GM12878 (cell line): Measurements from ENCODE around the gene PPP1R7. TPM values are rescaled to one million over a fixed set of nuclear protein-coding genes. Genes with fewer than 3 reads are reported as not detected.

Experiments
- ATAC-seq: fragments of 200-7000 bp; cut with Tn5 transposase; 3 replicates; pipeline ENCODE4 v1.9.1; 2020; ENCODE audit warnings: mild to moderate bottlenecking, moderate library complexity
- BruUV-seq: library from RNA; stranded (reverse); fragments of 400-500 nt; replicated peaks from 2 replicates; lab custom pipeline; 2021; lab: Mats Ljungman, UMichigan
- CTCF ChIA-PET: fragments of 300-600 bp; sonication (Branson Sonifier 250); formaldehyde crosslinking; extraction: SDS; loops from one replicate; lab custom pipeline; 2021; ENCODE audit warnings: inconsistent platforms; lab: Yijun Ruan, JAX
- POLR2A ChIA-PET: fragments of 350-600 bp; formaldehyde crosslinking; extraction: SDS; loops from one replicate; lab custom pipeline; 2021; ENCODE audit warnings: inconsistent platforms; lab: Charles Lee
- RAD21 ChIA-PET: fragments of 300-600 bp; sonication (Branson Sonifier 250); formaldehyde crosslinking; loops from one replicate; lab custom pipeline; 2023; ENCODE audit warnings: antibody characterized with exemption; ENCODE audit not compliant: unreplicated experiment; lab: Charles Lee
- SMC1A ChIA-PET: fragments of 300-600 bp; sonication (Branson Sonifier 250); formaldehyde crosslinking; loops from one replicate; lab custom pipeline; 2023; ENCODE audit not compliant: unreplicated experiment, uncharacterized antibody; lab: Charles Lee
- DNase-seq: peaks from one replicate; pipeline ENCODE4 v3.0.0-alpha.2; 2011; ENCODE audit warnings: low read depth, low spot score
- FAIRE-seq: peaks from 3 replicates; lab custom pipeline; 2011; peaks lifted over from hg19 to GRCh38; lab: Jason Lieb, UNC
- H2AFZ ChIP-seq: 2 replicates; pipeline ENCODE4 v1.6.0; 2011; ENCODE audit warnings: low read depth, low read length, control low read depth; ENCODE audit not compliant: control insufficient read depth
- H3K27ac ChIP-seq: 2 replicates; pipeline ENCODE4 v1.5.1; 2011; ENCODE audit warnings: control low read depth; ENCODE audit not compliant: control insufficient read depth, insufficient read depth
- H3K27me3 ChIP-seq, 2 experiments: replicated peaks in 1 of 2; 2 replicates each; pipeline versions ENCODE4 v1.6.0 to v1.6.1; 2011; ENCODE audit warnings: low read length in 1 of 2; ENCODE audit not compliant: control insufficient read depth in 2 of 2, insufficient read depth in 2 of 2
- H3K36me3 ChIP-seq, 2 experiments: 2 replicates each; pipeline ENCODE4 v1.5.1; 2011; ENCODE audit warnings: low read length in 1 of 2; ENCODE audit not compliant: control insufficient read depth in 2 of 2, insufficient read depth in 2 of 2
- H3K4me1 ChIP-seq: 2 replicates; pipeline ENCODE4 v1.6.1; 2011; ENCODE audit warnings: mild to moderate bottlenecking, low read length, moderate library complexity, mixed read lengths; ENCODE audit not compliant: control insufficient read depth, insufficient read depth
- H3K4me2 ChIP-seq: 2 replicates; pipeline ENCODE4 v1.6.0; 2011; ENCODE audit warnings: control low read depth; ENCODE audit not compliant: control insufficient read depth, insufficient read depth
- H3K4me3 ChIP-seq: fragments of 200-600 bp; sonication (generic); 2 replicates; pipeline ENCODE4 v1.5.1; 2016
- H3K79me2 ChIP-seq: 2 replicates; pipeline ENCODE4 v1.6.0; 2011; ENCODE audit warnings: low read length; ENCODE audit not compliant: control insufficient read depth, insufficient read depth
- H3K9ac ChIP-seq: 2 replicates; pipeline ENCODE4 v1.8.0; 2011; ENCODE audit warnings: low read length, control low read depth, mixed read lengths; ENCODE audit not compliant: control insufficient read depth, insufficient read depth
- H3K9me3 ChIP-seq: replicated peaks from 3 replicates; pipeline ENCODE4 v1.5.1; 2011; ENCODE audit warnings: mild to moderate bottlenecking, low read length; ENCODE audit not compliant: control insufficient read depth, insufficient read depth
- H4K20me1 ChIP-seq: 2 replicates; pipeline ENCODE4 v1.6.0; 2011; ENCODE audit not compliant: control insufficient read depth, insufficient read depth
- BHLHE40 ChIP-seq, 2 experiments: fragments of 450-650 bp in 1 of 2; IDR thresholded peaks; 2 replicates each; pipeline ENCODE4 v1.6.1; 2011 to 2017; ENCODE audit warnings: low read depth in 2 of 2, borderline replicate concordance in 1 of 2, improper control_type of control experiment in 1 of 2, low read length in 1 of 2, mild to moderate bottlenecking in 1 of 2
- CTCF ChIP-seq, 3 experiments: IDR thresholded peaks in 2 of 3; conservative IDR thresholded peaks in 1 of 3; 2 replicates each; pipeline ENCODE4 v1.5.1; 2011; ENCODE audit warnings: low read depth in 3 of 3, low read length in 3 of 3, mild to moderate bottlenecking in 3 of 3, control low read depth in 2 of 3, moderate library complexity in 2 of 3, inconsistent platforms in 1 of 3, mixed read lengths in 1 of 3; ENCODE audit not compliant: control insufficient read depth in 2 of 3, insufficient read depth in 1 of 3; ENCODE audit errors: extremely low read depth in 1 of 3
- DPF2 ChIP-seq: fragments of 450-650 bp; IDR thresholded peaks from 2 replicates; pipeline ENCODE4 v1.6.1; 2017; ENCODE audit warnings: mild to moderate bottlenecking
- GATAD2B ChIP-seq: fragments of 450-650 bp; conservative IDR thresholded peaks from 2 replicates; pipeline ENCODE4 v1.6.1; 2017; ENCODE audit warnings: low read depth, mild to moderate bottlenecking, moderate library complexity
- IKZF1 ChIP-seq: fragments of 450-650 bp; conservative IDR thresholded peaks from 2 replicates; pipeline ENCODE4 v1.6.1; 2017; ENCODE audit warnings: antibody characterized with exemption, mild to moderate bottlenecking
- MXI1 ChIP-seq: fragments of 150-350 bp; IDR thresholded peaks from 2 replicates; pipeline ENCODE4 v1.6.1; 2011; ENCODE audit warnings: low read depth, mild to moderate bottlenecking, inconsistent platforms, low read length, improper control_type of control experiment
- NFXL1 ChIP-seq: fragments of 450-650 bp; IDR thresholded peaks from 2 replicates; pipeline ENCODE4 v1.6.1; 2017; ENCODE audit warnings: antibody characterized with exemption, mild to moderate bottlenecking, borderline replicate concordance
- PAX5 ChIP-seq: IDR thresholded peaks from 2 replicates; pipeline ENCODE4 v1.6.1; 2011; ENCODE audit warnings: low read depth, low read length, borderline replicate concordance
- POLR2AphosphoS2 ChIP-seq: IDR thresholded peaks from 2 replicates; pipeline ENCODE4 v1.6.1; 2011; ENCODE audit warnings: low read depth, mild to moderate bottlenecking, low read length, improper control_type of control experiment, moderate library complexity
- TCF3 ChIP-seq: IDR thresholded peaks from 2 replicates; pipeline ENCODE4 v1.6.1; 2012; ENCODE audit warnings: low read depth, mild to moderate bottlenecking, low read length, borderline replicate concordance; ENCODE audit not compliant: insufficient read depth
- USF1 ChIP-seq: IDR thresholded peaks from 2 replicates; pipeline ENCODE4 v1.6.1; 2011; ENCODE audit warnings: borderline replicate concordance, low read depth, mild to moderate bottlenecking, moderate library complexity, mixed read lengths, low read length; ENCODE audit not compliant: insufficient read depth; ENCODE audit errors: extremely low read length
- ZBTB40 ChIP-seq: fragments of 450-650 bp; IDR thresholded peaks from 2 replicates; pipeline ENCODE4 v1.6.1; 2016; ENCODE audit warnings: mild to moderate bottlenecking, moderate library complexity, borderline replicate concordance
- WGBS: methylation state at CpG from one replicate; pipeline ENCODE4 v1.1.6; 2016; ENCODE audit warnings: low lambda C conversion rate; ENCODE audit not compliant: insufficient replicate concordance, insufficient coverage; ENCODE audit errors: missing lambda C conversion rate; 5-methylcytosine and 5-hydroxymethylcytosine counted together
- in situ Hi-C: fragments of 300-500 bp; cut with MboI; formaldehyde crosslinking; loops from 9 replicates; pipeline ENCODE4 v1.14.3; 2018; ENCODE audit warnings: mixed read lengths
- intact Hi-C: fragments of 100-400 bp; cut with micrococcal nuclease; formaldehyde crosslinking; loops from one replicate; pipeline ENCODE4 v1.14.2; 2022; ENCODE audit not compliant: unreplicated experiment
- polyA plus RNA-seq, 11 experiments: library from polyadenylated mRNA; depleted of rRNA in 4 of 11; unstranded in 6 of 11; stranded (reverse) in 5 of 11; fragments of >200 nt; fragmentation: Nextera tagmentation in 4 of 11; fragmentation: Illumina TruSeq in 1 of 11; extraction: Ambion mirVana in 4 of 11; extraction: Trizol in 1 of 11; gene quantifications; 1 replicate in 1 of 11; 2 replicates in 10 of 11; pipeline versions ENCODE4 v1.2.1 to v1.2.3, GENCODE V29; 2011 to 2016; ENCODE audit warnings: inconsistent platforms in 2 of 11, missing spikeins in 2 of 11, low read depth in 1 of 11
- total RNA-seq, 4 experiments: library from RNA; depleted of rRNA in 3 of 4; stranded (reverse); fragments of >200 nt in 3 of 4; fragmentation: Illumina TruSeq in 1 of 4; extraction: Trizol in 1 of 4; gene quantifications; 2 replicates each; pipeline versions ENCODE4 v1.2.1 to v1.2.3, GENCODE V29; 2013 to 2021

Gene PPP1R7
- total and polyA plus RNA-seq, 10 of the 15 experiments (the other 5 are each of a cell fraction or from before 2014, with no cell fraction given): 78.5 to 174 (median 93.7) TPM

GRCh38 chr2:241217320-241218031, 67.2 kb downstream of the PPP1R7 start:
- Histone ChIP-seq H3K36me3 (no peaks in the 10 kb centered on the region), H3K4me2 (peak overlapping the region; percentile 58), H3K9ac (peak overlapping the region; percentile 35; the same call in 1 of the 2 replicates), H3K4me1 (no peaks in the 10 kb centered on the region), H3K9me3 (no peaks in the 10 kb centered on the region), H3K79me2 (no peaks in the 10 kb centered on the region), H3K4me3 (peak overlapping the region; percentile 64), H4K20me1 (no peaks in the 10 kb centered on the region), H3K27me3 (no peaks in the 10 kb centered on the region), H3K27ac (no peak overlapping the region), H2AFZ (peak overlapping the region; percentile 81)
- POLR2A ChIA-PET: no interaction called here
- CTCF ChIA-PET: interaction anchor here (0.6 to 2.1 kb wide), 7 partner anchors 44 to 175 kb away, joined by 3 to 27 read pairs (median 4); no protein-coding TSS in a partner anchor
- BruUV-seq: no TSS peak
- SMC1A ChIA-PET: interaction anchor here (0.7 to 1.7 kb wide), 3 partner anchors 66 to 496 kb away, joined by 3 to 4 read pairs (median 3); no protein-coding TSS in a partner anchor
- FAIRE-seq (no peak), DNase-seq (no peak), ATAC-seq (peak; percentile 80)
- in situ Hi-C loops: loop anchor here (5.0 kb wide), 1 partner anchor 140 kb away; no protein-coding TSS in a partner anchor
- RAD21 ChIA-PET: interaction anchor here (0.7 kb wide), 1 partner anchor 67 kb away, joined by 3 read pairs; no protein-coding TSS in a partner anchor
- intact Hi-C loops: loop anchor here (5.0 to 10.0 kb wide), 2 partner anchors 140 to 363 kb away; no protein-coding TSS in a partner anchor
- WGBS: 3% methylated on average over 20 of the region's 77 CpGs
- TF ChIP-seq TCF3 (0 out of 2 replicates have a peak, but pooled peaks have one; percentile 60), CTCF (IDR thresholded peaks at IDR 0.05 in 2 of 3, conservative IDR thresholded peaks at IDR 0.05 in 1 of 3; ENCODE audit: control insufficient read depth in 2 of 3, extremely low read depth in 1 of 3, insufficient read depth in 1 of 3, low read depth in 3 of 3, low read length in 3 of 3) (peak in 1 of 3 experiments; percentile 5; a peak in 1 of 6 replicates), ZBTB40 (no peak), POLR2AphosphoS2 (no peak), GATAD2B (peak; percentile 50; the same call in 1 of the 2 replicates), NFXL1 (no peak), IKZF1 (peak; percentile 9; the same call in 1 of the 2 replicates), BHLHE40 (IDR thresholded peaks at IDR 0.05; ENCODE audit: borderline replicate concordance in 1 of 2, low read depth in 2 of 2, low read length in 1 of 2) (peak in 1 of 2 experiments; percentile 51; a peak in 2 of 4 replicates), DPF2 (0 out of 2 replicates have a peak, but pooled peaks have one; percentile 31), MXI1 (peak; percentile 52), PAX5 (0 out of 2 replicates have a peak, but pooled peaks have one; percentile 23), USF1 (peak; percentile 36)
